GM12878 (cell line): ENCODE data around the gene ATG101. TPM values are rescaled to one million over a fixed set of nuclear protein-coding genes. Genes with fewer than 3 reads are reported as not detected.

ENCODE experiments used
- BACH1 ChIP-seq: fragments of 450-650 bp; IDR thresholded peaks from 2 replicates; pipeline ENCODE4 v1.6.1; 2017; ENCODE audit warnings: mild to moderate bottlenecking, borderline replicate concordance
- BRCA1 ChIP-seq: IDR thresholded peaks from 2 replicates; pipeline ENCODE4 v1.6.1; 2011; ENCODE audit warnings: low read depth, low read length, improper control_type of control experiment
- CHD4 ChIP-seq: fragments of 200-600 bp; sonication (generic); IDR thresholded peaks from 2 replicates; pipeline ENCODE4 v1.6.1; 2016; ENCODE audit warnings: mild to moderate bottlenecking
- CTCF ChIP-seq, 3 experiments: IDR thresholded peaks in 2 of 3; conservative IDR thresholded peaks in 1 of 3; 2 replicates each; pipeline ENCODE4 v1.5.1; 2011; ENCODE audit warnings: low read depth in 3 of 3, low read length in 3 of 3, mild to moderate bottlenecking in 3 of 3, control low read depth in 2 of 3, moderate library complexity in 2 of 3, inconsistent platforms in 1 of 3, mixed read lengths in 1 of 3; ENCODE audit not compliant: control insufficient read depth in 2 of 3, insufficient read depth in 1 of 3; ENCODE audit errors: extremely low read depth in 1 of 3
- ESRRA ChIP-seq: IDR thresholded peaks from 2 replicates; pipeline ENCODE4 v1.6.1; 2012; ENCODE audit warnings: mild to moderate bottlenecking, low read length, improper control_type of control experiment
- HCFC1 ChIP-seq: fragments of 150-350 bp; IDR thresholded peaks from 2 replicates; pipeline ENCODE4 v1.6.1; 2014; ENCODE audit warnings: low read length
- HDGF ChIP-seq: fragments of 450-650 bp; IDR thresholded peaks from 2 replicates; pipeline ENCODE4 v1.6.1; 2016; ENCODE audit warnings: antibody characterized with exemption
- IRF4 ChIP-seq: IDR thresholded peaks from 2 replicates; pipeline ENCODE4 v1.6.1; 2011; ENCODE audit warnings: low read depth, low read length
- LARP7 ChIP-seq: fragments of 450-650 bp; IDR thresholded peaks from 2 replicates; pipeline ENCODE4 v1.6.1; 2017; ENCODE audit warnings: mild to moderate bottlenecking
- NFXL1 ChIP-seq: fragments of 450-650 bp; IDR thresholded peaks from 2 replicates; pipeline ENCODE4 v1.6.1; 2017; ENCODE audit warnings: antibody characterized with exemption, mild to moderate bottlenecking, borderline replicate concordance
- PBX3 ChIP-seq: IDR thresholded peaks from 2 replicates; pipeline ENCODE4 v1.6.1; 2011; ENCODE audit warnings: mild to moderate bottlenecking, low read depth, low read length, moderate library complexity; ENCODE audit not compliant: insufficient replicate concordance
- RAD51 ChIP-seq: fragments of 450-650 bp; IDR thresholded peaks from 2 replicates; pipeline ENCODE4 v1.6.1; 2016; ENCODE audit warnings: moderate library complexity, mild to moderate bottlenecking, inconsistent platforms
- SMAD5 ChIP-seq: IDR thresholded peaks from 2 replicates; pipeline ENCODE4 v1.6.1; 2016; ENCODE audit warnings: antibody characterized with exemption, low read depth
- SMARCA5 ChIP-seq: fragments of 450-650 bp; IDR thresholded peaks from 2 replicates; pipeline ENCODE4 v1.6.1; 2017; ENCODE audit warnings: mild to moderate bottlenecking
- STAT3 ChIP-seq: IDR thresholded peaks from 2 replicates; pipeline ENCODE4 v1.6.1; 2011; ENCODE audit warnings: low read depth, low read length, improper control_type of control experiment
- SUPT20H ChIP-seq: IDR thresholded peaks from 2 replicates; pipeline ENCODE4 v1.6.1; 2011; ENCODE audit warnings: low read depth, mild to moderate bottlenecking, low read length, moderate library complexity, borderline replicate concordance; ENCODE audit not compliant: control insufficient read depth
- TARDBP ChIP-seq: IDR thresholded peaks from 2 replicates; pipeline ENCODE4 v1.6.1; 2016; ENCODE audit warnings: borderline replicate concordance
- USF2 ChIP-seq: IDR thresholded peaks from 2 replicates; pipeline ENCODE4 v1.6.1; 2011; ENCODE audit warnings: low read depth, low read length, improper control_type of control experiment, borderline replicate concordance
- YY1 ChIP-seq: IDR thresholded peaks from 2 replicates; pipeline ENCODE4 v1.6.1; 2011; ENCODE audit warnings: low read depth, mild to moderate bottlenecking, low read length
- ZBTB4 ChIP-seq: fragments of 450-650 bp; formaldehyde crosslinking; IDR thresholded peaks from 2 replicates; pipeline ENCODE4 v1.4.0; 2022; ENCODE audit warnings: mild to moderate bottlenecking, moderate library complexity
- ZSCAN29 ChIP-seq: fragments of 450-650 bp; IDR thresholded peaks from 2 replicates; pipeline ENCODE4 v1.6.1; 2017; ENCODE audit warnings: mild to moderate bottlenecking, moderate library complexity
- polyA plus RNA-seq, 11 experiments: library from polyadenylated mRNA; depleted of rRNA in 4 of 11; unstranded in 6 of 11; stranded (reverse) in 5 of 11; fragments of >200 nt; fragmentation: Nextera tagmentation in 4 of 11; fragmentation: Illumina TruSeq in 1 of 11; extraction: Ambion mirVana in 4 of 11; extraction: Trizol in 1 of 11; gene quantifications; 1 replicate in 1 of 11; 2 replicates in 10 of 11; pipeline versions ENCODE4 v1.2.1 to v1.2.3, GENCODE V29; 2011 to 2016; ENCODE audit warnings: inconsistent platforms in 2 of 11, missing spikeins in 2 of 11, low read depth in 1 of 11
- total RNA-seq, 4 experiments: library from RNA; depleted of rRNA in 3 of 4; stranded (reverse); fragments of >200 nt in 3 of 4; fragmentation: Illumina TruSeq in 1 of 4; extraction: Trizol in 1 of 4; gene quantifications; 2 replicates each; pipeline versions ENCODE4 v1.2.1 to v1.2.3, GENCODE V29; 2013 to 2021

ATG101 gene
- total and polyA plus RNA-seq, 10 of the 15 experiments (the other 5 are each of a cell fraction or from before 2014, with no cell fraction given): 2.7 to 49.8 (median 35.3) TPM

GRCh38 chr12:52069327-52070184, at the start of gene ATG101 (continued):
- TF ChIP-seq SUPT20H (no peak), SMAD5 (peak; percentile 65; the same call in 1 of the 2 replicates), ZSCAN29 (no peak), NFXL1 (no peak), HDGF (0 out of 2 replicates have a peak, but pooled peaks have one; percentile 41), SMARCA5 (peak; percentile 61), ZBTB4 (CRISPR knock-in tag) (no peak), USF2 (no peak), PBX3 (no peak), TARDBP (no peak), BACH1 (peak; percentile 56; the same call in 1 of the 2 replicates), RAD51 (no peak), CHD4 (no peak), ESRRA (peak; percentile 69; the same call in 1 of the 2 replicates), STAT3 (no peak), CTCF (IDR thresholded peaks at IDR 0.05 in 2 of 3, conservative IDR thresholded peaks at IDR 0.05 in 1 of 3; ENCODE audit: control insufficient read depth in 2 of 3, extremely low read depth in 1 of 3, insufficient read depth in 1 of 3, low read depth in 3 of 3, low read length in 3 of 3) (peak; percentile 91 to 96 (median 95)), YY1 (peak; percentile 83), IRF4 (0 out of 2 replicates have a peak, but pooled peaks have one; percentile 36), HCFC1 (peak; percentile 72), BRCA1 (0 out of 2 replicates have a peak, but pooled peaks have one; percentile 32), LARP7 (peak; percentile 90)
